HG03575 (cell line): ENCODE data around the gene EPHB2.

Experiments used
- ATAC-seq: cut with Tn5 transposase; IDR thresholded peaks from one replicate; pipeline ENCODE4 v1.9.1; 2021; ENCODE audit not compliant: unreplicated experiment, insufficient number of reproducible peaks, low FRiP score; ENCODE audit errors: extremely low read depth

EPHB2 gene

GRCh38 chr1:22745669-22746585, 35.3 kb downstream of the EPHB2 start:
- ATAC-seq = no peak

GRCh38 chr1:22747021-22747734, 36.5 kb downstream of the EPHB2 start:
- no peak for ATAC-seq

GRCh38 chr1:22747735-22748073, 37.1 kb downstream of the EPHB2 start:
- no peak for ATAC-seq

- no peak for ATAC-seq
These were observed 38.9 kb downstream of the EPHB2 start for GRCh38 chr1:22749503-22749902.

DNA sequence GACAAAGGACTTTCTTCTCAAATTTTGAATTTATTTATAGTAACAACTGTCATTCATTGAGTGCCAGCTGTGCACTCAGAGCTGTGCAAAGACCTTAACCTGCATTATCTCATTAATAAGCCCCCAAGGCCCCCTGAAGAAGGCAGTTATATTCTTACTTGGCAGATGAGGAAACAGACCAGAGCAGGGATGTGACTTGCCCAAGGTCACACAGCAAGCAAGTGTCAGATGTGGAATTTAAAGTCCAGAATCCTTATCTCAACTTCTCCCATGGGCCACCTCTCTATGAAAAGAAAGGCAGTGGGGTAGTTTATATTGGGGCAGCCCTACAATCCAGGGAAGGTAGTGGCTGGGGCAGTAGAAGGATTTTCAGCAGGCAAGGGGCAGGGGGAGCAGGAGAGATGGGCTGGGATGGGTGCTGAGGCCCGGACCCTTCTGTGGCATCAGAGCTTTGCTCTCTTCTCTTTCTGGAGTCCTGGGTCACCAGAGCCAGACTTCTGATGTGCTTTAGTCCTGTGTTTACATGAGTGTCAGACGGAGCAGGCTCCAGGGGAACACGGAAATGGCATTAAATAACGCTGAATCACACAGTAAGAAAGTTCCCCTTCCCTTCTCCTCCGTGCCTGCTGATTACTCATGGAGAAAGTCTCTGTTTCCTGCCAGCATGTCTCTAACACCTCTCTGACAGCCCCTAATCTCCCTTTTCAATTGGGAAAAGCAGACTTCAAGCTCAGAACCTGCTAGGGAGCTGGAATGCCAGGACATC, 39.5 kb downstream of the EPHB2 start:
- ATAC-seq = no peak

- no peak for ATAC-seq
These were observed 40.0 kb downstream of the EPHB2 start for GRCh38 chr1:22750685-22751051.

- ATAC-seq = no peak
These were observed 40.5 kb downstream of the EPHB2 start for GRCh38 chr1:22751124-22751531.

DNA sequence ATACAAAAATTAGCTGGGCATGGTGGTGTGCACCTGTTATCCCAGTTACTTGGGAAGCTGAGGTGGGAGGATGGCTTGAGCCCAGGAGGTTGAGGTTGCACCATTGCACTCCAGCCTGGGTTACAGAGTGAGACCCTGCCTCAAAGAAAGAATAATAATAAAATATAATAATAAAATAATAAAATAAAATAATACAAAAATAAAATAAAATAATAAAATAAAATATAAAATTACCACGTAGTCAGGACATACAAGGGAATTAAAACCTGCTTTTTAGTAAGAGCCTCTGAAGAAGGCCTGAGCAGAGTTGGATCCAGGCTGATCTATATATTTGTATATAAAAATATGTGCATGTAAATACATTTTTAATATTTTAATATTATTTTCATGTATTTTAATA, 41.7 kb downstream of the EPHB2 start:
- ATAC-seq = no peak

GRCh38 chr1:22753481-22753971, 42.9 kb downstream of the EPHB2 start:
- no peak for ATAC-seq

GRCh38 chr1:22754106-22754768, 43.6 kb downstream of the EPHB2 start:
- no peak for ATAC-seq

DNA sequence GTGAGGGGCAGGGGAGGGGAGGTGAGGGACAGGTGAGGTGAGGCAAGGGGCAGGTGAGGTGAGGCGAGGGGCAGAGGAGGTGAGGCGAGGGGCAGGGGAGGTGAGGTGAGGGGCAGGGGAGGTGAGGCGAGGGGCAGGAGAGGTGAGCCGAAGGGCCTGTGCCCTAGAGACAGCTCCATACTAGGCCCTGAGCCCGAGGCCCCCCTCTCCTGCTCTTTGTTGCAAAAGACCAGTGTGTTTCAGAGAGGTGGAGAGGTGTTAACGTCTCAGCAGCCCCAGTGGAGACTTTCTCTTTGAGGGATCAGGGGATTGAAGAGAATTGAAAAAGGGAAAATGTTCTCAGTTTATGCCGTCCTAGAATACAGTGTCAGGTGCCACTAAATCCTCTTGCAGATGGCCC, 44.2 kb downstream of the EPHB2 start:
- ATAC-seq = no peak

DNA sequence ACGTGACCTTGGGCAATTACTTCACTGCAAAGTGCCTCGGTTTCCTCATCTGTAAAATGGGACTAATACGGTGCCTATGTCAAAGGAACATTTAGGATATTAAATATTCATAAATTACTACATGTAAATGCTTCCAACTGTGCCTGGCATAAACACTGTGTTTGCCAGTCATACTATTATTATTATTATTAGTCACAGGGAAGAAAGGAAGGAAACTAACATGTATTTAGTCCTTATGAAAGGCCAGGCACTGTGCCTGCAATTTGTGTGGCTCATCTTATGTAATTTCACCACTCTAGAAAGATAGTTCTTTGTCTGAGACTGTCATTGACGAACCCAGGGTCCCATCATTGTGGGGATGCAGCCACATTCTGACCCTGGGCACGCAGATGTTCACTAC, 45.0 kb downstream of the EPHB2 start:
- no peak for ATAC-seq

DNA sequence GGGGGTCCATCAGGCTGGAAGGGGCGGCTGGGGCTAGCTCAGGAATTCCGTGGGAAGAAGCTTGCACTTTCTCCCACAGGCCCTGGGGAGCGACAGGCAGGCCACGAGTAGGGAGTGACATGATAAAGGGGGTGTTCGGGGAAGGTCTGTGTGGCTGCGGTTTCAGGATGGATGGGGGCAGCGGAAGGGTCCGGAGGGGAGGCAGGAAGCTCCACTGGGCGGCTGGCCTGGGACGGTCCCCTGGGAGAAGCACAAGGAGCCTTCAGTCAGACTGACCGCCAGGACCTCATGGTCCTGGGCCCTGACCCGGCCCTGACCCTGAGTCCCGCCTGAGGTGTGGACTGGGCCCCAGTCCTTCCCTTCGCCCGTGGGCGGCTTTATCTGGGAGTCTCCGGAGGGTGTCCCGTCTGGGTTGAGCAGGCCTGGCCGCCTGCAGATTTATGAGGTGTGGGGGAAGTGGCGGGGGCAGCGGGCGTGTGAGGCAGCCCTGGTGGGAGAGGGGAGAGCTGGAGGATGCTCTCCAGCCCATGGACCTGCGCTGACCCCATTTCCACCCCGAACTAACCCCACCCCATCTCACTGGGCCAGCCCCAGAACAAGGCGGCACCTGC, 45.6 kb downstream of the EPHB2 start:
- no peak for ATAC-seq

DNA sequence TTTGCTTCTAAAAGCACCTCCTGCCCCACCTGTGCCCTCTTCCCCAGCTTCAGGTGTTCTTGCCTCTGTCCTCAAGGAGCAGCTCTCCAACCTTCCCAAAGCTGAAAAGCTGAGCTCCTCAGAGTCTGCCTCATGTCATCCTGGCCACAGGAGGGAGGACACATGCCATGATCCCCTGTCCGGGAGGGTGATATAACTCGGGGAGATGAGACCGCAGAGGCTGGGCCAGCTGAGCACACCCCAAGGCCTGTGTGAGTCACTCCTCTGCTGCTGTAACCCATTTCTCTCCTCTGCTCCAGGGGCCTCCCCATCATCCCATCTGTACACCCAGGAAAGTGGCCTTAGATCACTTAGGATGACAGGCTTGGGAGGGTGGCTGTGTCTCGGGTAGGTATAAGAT, 49.8 kb downstream of the EPHB2 start:
- no peak for ATAC-seq

GRCh38 chr1:22761101-22761500, 50.5 kb downstream of the EPHB2 start:
- no peak for ATAC-seq

DNA sequence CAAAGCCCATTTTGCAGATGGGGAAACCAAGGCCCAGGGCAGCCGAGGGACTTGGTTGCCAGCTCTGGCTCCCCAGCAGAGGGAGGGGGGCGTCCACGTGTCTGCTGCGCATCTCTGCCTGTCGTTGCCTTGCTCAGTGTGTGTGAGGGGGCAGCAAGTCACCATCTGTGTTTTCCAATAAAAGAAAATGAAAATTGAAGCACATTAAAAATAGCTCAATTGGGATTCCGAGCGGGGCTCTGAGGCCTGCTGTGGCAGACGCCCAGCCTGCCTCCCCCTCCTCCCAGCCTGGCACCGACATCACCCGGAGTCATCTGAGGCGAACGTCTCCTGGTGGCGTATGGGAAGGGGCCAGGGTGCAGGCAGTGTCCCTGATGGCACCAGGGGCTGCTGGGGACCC, 51.2 kb downstream of the EPHB2 start:
- ATAC-seq = no peak

DNA sequence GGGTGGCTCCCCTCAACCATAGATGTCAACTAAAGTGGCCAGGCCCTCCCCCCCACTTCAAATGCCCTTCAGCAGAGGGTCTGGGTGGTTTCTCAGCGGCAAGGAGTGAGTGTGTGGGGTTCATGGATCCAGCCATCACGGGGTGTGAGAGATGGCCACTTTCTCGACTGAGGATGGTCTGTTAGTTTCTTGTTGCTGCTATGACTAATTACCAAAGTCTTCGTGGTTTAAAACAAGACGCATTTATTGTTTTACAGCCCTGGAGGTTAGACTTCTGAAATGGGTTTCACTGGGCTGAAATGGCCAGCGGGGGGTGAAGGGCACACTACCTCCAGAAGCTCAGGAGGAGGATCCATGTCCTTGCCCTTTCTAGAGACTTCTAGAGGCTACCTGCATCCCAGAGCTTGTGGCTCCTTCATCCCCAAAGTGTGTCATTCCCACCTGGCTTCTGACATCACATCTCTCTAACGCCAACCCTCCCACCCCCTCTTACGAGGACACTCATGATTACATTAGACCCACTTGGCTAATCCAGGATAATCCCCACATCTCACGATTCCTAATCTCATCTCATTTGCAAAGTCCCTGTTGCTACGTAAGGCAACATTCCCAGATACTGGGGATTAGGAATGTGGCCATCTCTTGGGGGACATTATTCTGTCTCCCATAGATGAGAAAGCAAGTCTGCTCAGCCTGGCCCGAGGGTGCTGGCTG, 53.0 kb downstream of the EPHB2 start:
- ATAC-seq = no peak

GRCh38 chr1:22767852-22768251, 57.2 kb downstream of the EPHB2 start:
- ATAC-seq = no peak
